Suprapubic skin (tissue), 4 donors: ENCODE data around the gene KIF25. TPM values are rescaled to one million over a fixed set of nuclear protein-coding genes. Genes with fewer than 3 reads are reported as not detected.

Experiments used
- DNase-seq, 2 donors: peaks; one replicate each; pipeline ENCODE4 v3.0.0-alpha.2; 2019; ENCODE audit warnings: low spot score in 2 of 2
- H3K27ac ChIP-seq: fragments of 200-600 bp; sonication (generic); one replicate; pipeline ENCODE4 v1.5.1; 2019
- H3K27me3 ChIP-seq: fragments of 200-600 bp; sonication (generic); one replicate; pipeline ENCODE4 v1.5.1; 2019
- H3K36me3 ChIP-seq: fragments of 200-600 bp; sonication (generic); one replicate; pipeline ENCODE4 v1.5.1; 2019
- H3K4me1 ChIP-seq: fragments of 200-600 bp; sonication (generic); one replicate; pipeline ENCODE4 v1.5.1; 2019
- H3K4me3 ChIP-seq: fragments of 200-600 bp; sonication (generic); one replicate; pipeline ENCODE4 v1.5.1; 2019; ENCODE audit warnings: mild to moderate bottlenecking
- H3K9me3 ChIP-seq: fragments of 200-600 bp; sonication (generic); one replicate; pipeline ENCODE4 v1.5.1; 2019
- CTCF ChIP-seq, 2 donors: fragments of 200-600 bp in 1 of 2; fragments of 450-650 bp in 1 of 2; sonication (generic) in 1 of 2; IDR thresholded peaks; one replicate each; pipeline ENCODE4 v1.5.1; 2016 to 2019; ENCODE audit warnings: antibody characterized with exemption in 2 of 2, mild to moderate bottlenecking in 1 of 2, moderate library complexity in 1 of 2
- EP300 ChIP-seq: sonication (generic); formaldehyde crosslinking; IDR thresholded peaks from one replicate; pipeline ENCODE4 v1.6.1; 2017; ENCODE audit warnings: antibody characterized with exemption
- POLR2A ChIP-seq, 2 donors: fragments of 450-650 bp; IDR thresholded peaks; one replicate each; pipeline ENCODE4 v1.6.1; 2017; ENCODE audit warnings: antibody characterized with exemption in 2 of 2, mild to moderate bottlenecking in 2 of 2, moderate library complexity in 2 of 2
- POLR2AphosphoS5 ChIP-seq, 3 donors: sonication (generic); formaldehyde crosslinking; IDR thresholded peaks; one replicate each; pipeline ENCODE4 v1.6.1; 2017; ENCODE audit warnings: antibody characterized with exemption in 3 of 3
- WGBS: methylation state at CpG from one replicate; pipeline ENCODE4 v1.1.5; 2018; 5-methylcytosine and 5-hydroxymethylcytosine counted together
- total RNA-seq, 4 donors: library from RNA; depleted of rRNA; stranded (reverse); fragments of >200 nt; gene quantifications; one replicate each; pipeline ENCODE4 v1.1.0, GENCODE V29; 2016

KIF25 gene
- total RNA-seq, 4 donors from 2014 or later: 0.76 TPM; not detected in 3

GRCh38 chr6:167957626-167958025 is 39.8 kb upstream of the KIF25 start:
- Histone ChIP-seq H3K27me3 (no peaks in the 10 kb centered on the region), H3K27ac (no peak overlapping the region), H3K9me3 (no peaks in the 10 kb centered on the region), H3K36me3 (peaks cover 25% of the 10 kb centered on the region), H3K4me3 (no peak overlapping the region), H3K4me1 (no peaks in the 10 kb centered on the region)
- DNase-seq: no peak
- 98% methylated on average over 6 of the region's 6 CpGs for WGBS
- TF ChIP-seq CTCF (IDR thresholded peaks at IDR 0.05) (no peak), EP300 (no peak), POLR2A (IDR thresholded peaks at IDR 0.05) (no peak), POLR2AphosphoS5 (IDR thresholded peaks at IDR 0.05) (no peak)

DNA sequence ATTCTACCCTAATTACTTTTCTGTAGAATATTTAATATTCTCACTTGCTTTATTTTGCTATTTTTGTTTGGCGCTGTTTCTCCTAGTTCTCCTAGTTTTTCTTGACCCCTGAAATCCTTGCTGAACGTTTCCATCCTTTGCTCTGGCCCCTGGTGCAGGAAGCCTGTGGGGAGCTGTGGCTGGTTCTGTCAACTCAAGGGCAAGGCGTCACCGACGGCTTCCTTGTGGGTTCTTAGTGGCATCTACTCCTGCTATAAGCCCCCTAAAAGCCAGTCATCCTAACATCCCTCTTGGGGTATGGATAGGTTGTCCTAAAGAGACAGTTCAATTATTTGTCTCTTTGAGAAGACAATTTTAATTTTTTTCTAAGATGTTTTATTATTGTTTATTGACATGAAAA is 36.9 kb upstream of the KIF25 start:
- peaks cover 47% of the 10 kb centered on the region for H3K36me3 ChIP-seq
- H3K4me1 ChIP-seq: no peaks in the 10 kb centered on the region
- no peak overlapping the region for H3K27ac ChIP-seq
- DNase-seq: no peak
- H3K27me3 ChIP-seq: no peaks in the 10 kb centered on the region
- 92% methylated on average over 5 of the region's 5 CpGs for WGBS
- TF ChIP-seq EP300 (no peak), CTCF (IDR thresholded peaks at IDR 0.05) (no peak), POLR2AphosphoS5 (IDR thresholded peaks at IDR 0.05) (no peak), POLR2A (IDR thresholded peaks at IDR 0.05) (no peak)
- no peak overlapping the region for H3K4me3 ChIP-seq
- H3K9me3 ChIP-seq: no peaks in the 10 kb centered on the region

DNA sequence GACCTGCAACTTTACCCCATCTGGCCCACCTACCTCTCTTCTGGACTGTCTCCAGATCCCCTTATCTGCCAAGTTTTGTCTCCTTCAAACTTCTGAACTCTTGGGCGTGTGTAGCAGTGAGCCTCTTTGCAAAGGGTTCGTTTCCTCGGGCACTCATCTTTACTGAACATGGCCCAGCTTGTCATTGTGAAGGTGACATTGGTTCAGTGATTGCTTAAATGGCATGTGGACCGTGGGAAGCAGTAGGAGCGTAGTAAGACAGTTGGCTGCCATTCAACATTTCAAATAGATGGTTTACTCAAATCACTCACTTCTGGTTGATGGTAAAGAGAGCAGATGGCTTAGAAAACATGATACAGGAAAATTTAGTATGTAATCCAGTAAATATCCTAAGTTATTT is 34.8 kb upstream of the KIF25 start:
- Histone ChIP-seq H3K9me3 (no peaks in the 10 kb centered on the region), H3K27me3 (no peaks in the 10 kb centered on the region), H3K4me3 (no peak overlapping the region), H3K4me1 (no peaks in the 10 kb centered on the region), H3K36me3 (peaks cover 60% of the 10 kb centered on the region), H3K27ac (no peak overlapping the region)
- DNase-seq: no peak
- TF ChIP-seq POLR2AphosphoS5 (IDR thresholded peaks at IDR 0.05) (no peak), POLR2A (IDR thresholded peaks at IDR 0.05) (no peak), CTCF (IDR thresholded peaks at IDR 0.05) (no peak), EP300 (no peak)
- 69% methylated on average over 5 of the region's 5 CpGs for WGBS

- H3K36me3 ChIP-seq: peaks cover 64% of the 10 kb centered on the region
- H3K4me3 ChIP-seq: no peak overlapping the region
- DNase-seq: no peak
- TF ChIP-seq POLR2A (IDR thresholded peaks at IDR 0.05): no peak
- no peak for TF ChIP-seq EP300
- no peak for TF ChIP-seq CTCF (IDR thresholded peaks at IDR 0.05)
- TF ChIP-seq POLR2AphosphoS5 (IDR thresholded peaks at IDR 0.05): no peak
- H3K27ac ChIP-seq: no peak overlapping the region
- no peaks in the 10 kb centered on the region for H3K4me1 ChIP-seq
- WGBS: 98% methylated on average over 8 of the region's 8 CpGs
- H3K9me3 ChIP-seq: no peaks in the 10 kb centered on the region
- no peaks in the 10 kb centered on the region for H3K27me3 ChIP-seq
Measured at GRCh38 chr6:167963589-167964057, 33.8 kb upstream of the KIF25 start.

- no peaks in the 10 kb centered on the region for H3K4me1 ChIP-seq
- no peak for DNase-seq
- H3K9me3 ChIP-seq: no peaks in the 10 kb centered on the region
- H3K27ac ChIP-seq: no peak overlapping the region
- TF ChIP-seq POLR2A (IDR thresholded peaks at IDR 0.05) (no peak), CTCF (IDR thresholded peaks at IDR 0.05) (no peak), EP300 (no peak), POLR2AphosphoS5 (IDR thresholded peaks at IDR 0.05) (no peak)
- H3K4me3 ChIP-seq: no peak overlapping the region
- H3K27me3 ChIP-seq: no peaks in the 10 kb centered on the region
- peaks cover 78% of the 10 kb centered on the region for H3K36me3 ChIP-seq
- 87% methylated on average over 27 of the region's 39 CpGs for WGBS
Measured at GRCh38 chr6:167965592-167966539, 31.6 kb upstream of the KIF25 start.
